ENCODE measurements around the gene FAM216A. TPM values are rescaled to one million over a fixed set of nuclear protein-coding genes. Genes with fewer than 3 reads are reported as not detected.
A peak's percentile ranks its signal among the peaks of the same experiment; 100 is the strongest.

FAM216A gene
- total RNA-seq, 1 donor from 2014 or later: 2.2 TPM

DNA sequence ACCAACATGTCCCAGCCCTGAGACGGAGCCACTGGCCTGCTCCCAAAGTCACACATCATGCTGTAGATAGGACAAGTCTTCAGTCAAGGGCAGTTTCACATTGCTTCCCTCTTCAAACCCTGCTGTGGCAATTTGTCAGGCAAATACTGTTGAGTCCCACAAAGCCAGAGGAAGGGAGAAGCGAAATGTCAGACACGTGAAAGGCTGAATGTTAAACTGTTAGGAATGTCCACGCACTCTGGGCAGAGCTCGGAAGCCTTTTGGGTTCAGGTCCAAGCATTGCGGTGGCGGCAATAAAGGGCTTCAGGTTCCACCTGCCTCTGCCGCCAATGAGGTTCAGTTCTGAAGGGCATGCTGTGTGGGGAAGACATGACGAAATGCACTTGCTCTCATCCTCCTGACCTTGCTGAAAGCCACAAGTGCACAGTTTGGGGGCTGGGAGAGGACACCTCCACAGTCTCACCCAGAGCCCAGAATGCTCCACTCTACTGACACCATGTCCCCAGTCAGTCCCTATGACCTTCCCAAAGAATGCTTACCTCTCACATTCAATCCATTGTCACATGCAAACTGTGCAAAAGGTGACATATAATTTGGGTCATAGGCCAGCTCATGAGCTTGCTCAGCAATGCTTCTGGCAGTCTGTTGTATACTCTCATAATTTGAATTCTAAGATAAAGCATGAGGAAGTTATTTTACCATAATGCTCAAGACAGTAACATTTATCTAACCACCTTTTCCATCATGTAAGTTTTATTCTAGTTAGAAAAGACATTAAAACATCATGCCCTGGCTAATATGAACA is 69.2 kb downstream of the FAM216A start:
- DNase-seq (ENCODE audit: low spot score): peak; percentile 82
- peak; percentile 75 for ATAC-seq

DNA sequence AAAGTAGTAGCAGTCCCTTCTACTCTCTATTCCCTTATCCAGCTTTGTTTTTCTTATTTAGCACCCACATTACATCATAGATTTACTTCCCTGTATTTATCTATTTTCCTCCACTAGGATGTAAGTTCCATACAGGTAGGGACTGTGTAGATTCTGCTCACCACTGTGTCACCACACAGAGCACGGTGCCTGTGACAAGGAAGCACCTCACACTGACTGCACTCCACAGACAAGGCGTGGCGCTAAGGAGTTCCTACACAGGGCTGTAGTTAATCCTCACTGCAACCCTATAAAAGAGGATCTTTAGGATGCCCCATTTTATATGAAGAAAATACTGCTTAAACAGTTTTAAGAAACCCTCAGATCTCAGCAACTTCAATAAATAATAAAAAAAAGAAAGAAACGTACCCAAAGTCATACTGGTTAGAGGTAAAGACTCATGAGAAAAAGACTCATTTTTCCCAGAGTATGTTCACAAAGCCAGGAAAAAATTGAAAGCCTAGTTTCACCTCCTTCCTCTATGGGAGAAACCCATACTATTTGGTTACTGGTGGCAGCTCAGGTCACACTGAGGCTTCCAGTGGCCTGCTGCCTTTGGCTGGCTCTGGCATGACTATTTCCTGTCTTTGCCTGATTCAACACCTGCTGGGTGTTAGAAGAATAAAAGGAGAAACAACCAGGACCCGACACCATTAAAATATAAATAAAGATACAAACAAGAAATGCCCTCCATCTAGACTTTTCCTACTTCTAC is 70.4 kb downstream of the FAM216A start:
- DNase-seq (ENCODE audit: low spot score): no peak
- ATAC-seq: no peak

Other genes with a start within 250 kb of the FAM216A start
- 118 TPM for gene ATP2A2, start 187.6 kb upstream of the FAM216A start, total RNA-seq
- 15.5 TPM for gene ANAPC7, start 65.1 kb upstream of the FAM216A start, total RNA-seq
- 54.0 TPM for gene ARPC3, start 18.5 kb upstream of the FAM216A start, total RNA-seq
- gene GPN3, start 588 bp upstream of the FAM216A start, total RNA-seq: 16.6 TPM
- gene VPS29, start 33.3 kb downstream of the FAM216A start, total RNA-seq: 42.3 TPM
- 0.25 TPM for gene RAD9B, start 33.5 kb downstream of the FAM216A start, total RNA-seq
- gene PPTC7, start 114.5 kb downstream of the FAM216A start, total RNA-seq: 12.7 TPM
- 14.8 TPM for gene TCTN1, start 145.3 kb downstream of the FAM216A start, total RNA-seq
- 1.5 TPM for gene HVCN1, start 220.3 kb downstream of the FAM216A start, total RNA-seq